ENCODE results near the gene AGPAT3.
"Not testable (repeated sequence)": the region's sequence is repeated elsewhere in the genome, so short reads cannot be mapped to it uniquely, and the experiment has no call there.

AGPAT3 gene

DNA sequence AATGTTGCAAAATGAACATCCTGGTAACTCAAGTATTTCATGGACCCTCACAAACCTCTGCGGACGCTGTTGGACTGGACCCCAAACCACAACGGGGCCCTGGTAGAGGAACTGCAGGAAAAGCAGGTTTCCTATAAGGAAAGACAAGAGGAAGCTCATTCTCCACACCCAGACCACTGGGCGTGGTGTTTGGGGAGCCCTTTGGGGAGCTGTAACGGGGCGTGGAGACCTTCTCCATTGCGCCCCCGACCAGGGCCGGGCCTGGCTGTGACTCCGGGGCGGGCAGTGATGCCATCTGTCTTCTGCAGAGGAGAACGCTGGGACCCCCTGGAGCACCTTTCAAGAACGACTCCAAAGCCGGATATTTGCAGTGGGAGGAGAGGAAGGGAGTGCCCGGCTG, 30.0 kb upstream of the AGPAT3 start:
- DNase-seq (ENCODE audit: low read depth) = no peak

DNA sequence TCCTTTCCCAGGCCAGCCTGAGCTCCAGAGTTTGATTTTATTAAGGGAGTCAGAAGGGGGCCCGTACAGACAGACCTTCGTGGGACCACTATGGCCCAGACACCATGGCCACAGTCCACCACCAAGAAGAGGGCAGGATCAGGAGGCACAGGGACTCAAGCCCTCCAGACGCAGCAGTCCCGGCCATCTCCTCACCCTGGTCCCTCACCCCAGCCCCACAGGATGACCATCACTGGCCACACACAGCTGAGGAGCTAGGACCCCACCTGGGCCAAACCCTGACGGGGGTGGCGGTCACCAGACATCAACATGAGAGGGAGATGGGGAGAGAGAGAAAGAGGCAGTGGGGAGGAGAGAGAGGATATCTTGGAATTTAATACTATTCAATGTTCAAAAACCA, 29.2 kb upstream of the AGPAT3 start:
- no peak for DNase-seq (ENCODE audit: low read depth)

GRCh38 chr21:43836616-43837015, 28.4 kb upstream of the AGPAT3 start:
- no peak for DNase-seq (ENCODE audit: low read depth)

DNA sequence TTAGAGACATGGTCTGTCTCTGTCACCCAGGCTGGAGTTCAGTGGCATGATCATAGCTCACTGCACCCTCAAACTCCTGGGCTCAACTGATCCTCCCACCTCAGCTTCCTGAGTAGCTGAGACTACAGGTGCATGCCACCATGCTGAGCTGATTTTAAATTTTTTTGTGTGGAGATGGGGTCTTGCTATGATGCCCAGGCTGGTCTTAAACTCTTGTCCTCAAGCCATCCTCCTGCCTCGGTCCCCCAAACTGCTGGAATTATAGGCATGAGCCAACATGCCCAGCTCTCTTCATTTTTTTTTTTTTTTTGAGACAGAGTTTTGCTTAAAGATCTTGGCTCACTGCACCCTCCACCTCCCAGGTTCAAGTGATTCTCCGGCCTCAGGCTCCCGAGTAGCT, 24.8 kb upstream of the AGPAT3 start:
- no peak for DNase-seq (ENCODE audit: low read depth)

- DNase-seq (ENCODE audit: low read depth) = no peak
Observed at GRCh38 chr21:43842742-43843141, 22.3 kb upstream of the AGPAT3 start.

DNA sequence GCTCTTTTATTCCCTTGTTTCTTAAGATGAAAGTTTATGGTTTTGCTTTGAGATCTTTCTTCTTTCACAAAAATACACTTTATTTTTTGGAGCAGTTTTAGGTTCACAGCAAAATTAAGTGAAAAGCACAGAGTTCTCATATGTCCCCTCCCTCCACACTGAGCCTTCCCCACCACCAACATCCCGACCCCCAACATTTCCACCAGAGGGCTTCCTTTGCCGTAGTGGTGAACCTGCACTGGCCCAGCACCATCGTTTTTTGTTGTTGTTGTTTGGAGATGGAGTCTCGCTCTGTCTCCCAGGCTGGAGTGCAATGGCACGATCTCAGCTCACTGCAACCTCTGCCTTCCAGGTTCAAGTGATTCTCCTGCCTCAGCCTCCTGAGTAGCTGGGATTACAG, 20.1 kb upstream of the AGPAT3 start:
- DNase-seq (ENCODE audit: low read depth) = not testable (repeated sequence)

GRCh38 chr21:43845386-43845785, 19.6 kb upstream of the AGPAT3 start:
- no peak for DNase-seq (ENCODE audit: low read depth)

- DNase-seq (ENCODE audit: low read depth) = no peak
Observed at GRCh38 chr21:43846430-43846829, 18.6 kb upstream of the AGPAT3 start.

DNA sequence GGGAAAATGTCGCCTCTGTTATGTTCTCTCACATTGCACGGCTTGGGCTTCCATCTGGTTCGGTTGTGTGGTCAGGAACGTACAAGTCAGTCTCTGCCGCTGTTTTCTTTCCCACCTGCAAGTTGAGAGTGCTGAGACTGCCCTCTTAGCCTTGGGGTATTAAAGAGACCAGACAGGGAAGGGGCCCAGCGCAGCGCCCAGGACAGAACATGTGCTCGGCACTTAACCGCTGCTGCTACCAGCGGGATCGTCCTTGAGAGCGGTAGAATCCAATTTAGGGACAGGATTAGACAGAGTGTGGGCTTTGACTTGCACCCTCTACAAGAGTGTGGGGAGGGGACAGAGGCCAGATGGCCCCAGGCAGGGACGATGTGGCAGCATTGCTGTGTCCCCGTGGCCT, 17.7 kb upstream of the AGPAT3 start:
- no peak for DNase-seq (ENCODE audit: low read depth)

DNA sequence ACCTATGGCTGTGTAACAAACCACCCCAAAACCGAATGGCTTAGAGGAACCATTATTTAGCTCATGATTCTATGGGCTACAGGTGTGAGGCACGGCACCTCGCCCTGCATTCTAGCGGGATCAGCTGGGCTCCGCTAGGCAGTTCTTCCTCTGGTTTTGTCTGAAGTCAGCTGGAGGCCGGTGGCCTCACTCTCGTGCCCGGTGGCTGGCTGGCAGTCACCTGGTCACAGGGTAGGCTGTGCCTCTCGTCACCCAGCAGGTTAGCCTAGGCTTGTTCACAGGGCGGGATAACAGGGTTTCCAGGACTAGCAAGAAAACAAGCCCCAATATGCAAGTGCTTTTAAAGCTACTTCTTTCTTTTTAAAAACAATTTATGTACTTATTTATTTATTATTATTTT, 16.3 kb upstream of the AGPAT3 start:
- DNase-seq (ENCODE audit: low read depth) = no peak

GRCh38 chr21:43849532-43850299, 15.3 kb upstream of the AGPAT3 start:
- no peak for DNase-seq (ENCODE audit: low read depth)

- no peak for DNase-seq (ENCODE audit: low read depth)
Observed at GRCh38 chr21:43850728-43851295, 14.2 kb upstream of the AGPAT3 start.

- no peak for DNase-seq (ENCODE audit: low read depth)
Observed at GRCh38 chr21:43851593-43851992, 13.4 kb upstream of the AGPAT3 start.

DNA sequence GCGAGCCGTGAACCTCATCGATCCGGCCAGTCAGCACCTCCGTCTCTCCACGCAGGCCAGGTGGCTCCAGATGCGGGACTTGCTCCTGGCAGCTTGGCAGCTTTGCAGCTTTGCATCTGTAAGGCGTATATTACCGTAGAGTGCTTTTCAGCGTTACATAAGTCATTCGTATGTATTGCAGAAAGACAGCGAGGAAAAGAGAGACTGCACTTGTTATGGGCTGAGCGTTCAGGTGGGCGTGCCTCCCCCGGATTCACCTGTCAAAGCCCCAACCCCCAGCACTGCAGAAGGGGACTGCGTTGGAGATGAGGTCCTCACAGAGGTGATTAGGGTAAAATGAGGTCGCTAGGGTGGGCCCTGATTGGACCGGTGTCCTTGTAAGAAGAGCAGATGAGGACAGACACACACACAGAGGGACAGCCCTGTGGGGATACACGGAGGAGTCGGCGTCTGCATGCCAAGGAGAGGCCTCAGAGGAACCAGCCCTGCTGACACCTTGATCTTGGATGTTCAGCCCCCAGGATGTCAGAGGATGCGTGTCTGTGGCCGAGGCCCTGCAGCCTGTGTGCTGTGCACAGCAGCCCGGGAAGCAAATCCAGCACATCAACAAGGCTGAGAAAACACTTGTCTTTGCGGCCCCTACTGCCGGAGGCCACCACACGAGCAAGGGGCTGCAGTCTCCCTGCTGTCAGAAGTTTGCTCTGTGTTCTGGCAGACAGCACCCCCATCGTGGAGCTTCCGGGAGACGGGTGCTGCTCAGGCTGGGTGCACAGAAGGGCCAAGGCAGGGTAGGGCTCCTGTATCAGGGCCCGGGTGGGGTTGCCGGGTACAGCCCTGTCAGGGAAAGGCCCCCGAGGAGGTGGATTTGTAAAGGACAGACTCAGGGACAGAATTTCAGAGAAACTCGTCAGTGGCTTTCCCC, 10.9 kb upstream of the AGPAT3 start:
- DNase-seq (ENCODE audit: low read depth) = no peak

- no peak for DNase-seq (ENCODE audit: low read depth)
Observed at GRCh38 chr21:43854773-43855633, 10.0 kb upstream of the AGPAT3 start.

GRCh38 chr21:43855955-43856354, 9.1 kb upstream of the AGPAT3 start:
- no peak for DNase-seq (ENCODE audit: low read depth)

- DNase-seq (ENCODE audit: low read depth) = no peak
Observed at GRCh38 chr21:43858806-43859648, 6.0 kb upstream of the AGPAT3 start.

GRCh38 chr21:43859747-43860214, 5.2 kb upstream of the AGPAT3 start:
- no peak for DNase-seq (ENCODE audit: low read depth)

DNA sequence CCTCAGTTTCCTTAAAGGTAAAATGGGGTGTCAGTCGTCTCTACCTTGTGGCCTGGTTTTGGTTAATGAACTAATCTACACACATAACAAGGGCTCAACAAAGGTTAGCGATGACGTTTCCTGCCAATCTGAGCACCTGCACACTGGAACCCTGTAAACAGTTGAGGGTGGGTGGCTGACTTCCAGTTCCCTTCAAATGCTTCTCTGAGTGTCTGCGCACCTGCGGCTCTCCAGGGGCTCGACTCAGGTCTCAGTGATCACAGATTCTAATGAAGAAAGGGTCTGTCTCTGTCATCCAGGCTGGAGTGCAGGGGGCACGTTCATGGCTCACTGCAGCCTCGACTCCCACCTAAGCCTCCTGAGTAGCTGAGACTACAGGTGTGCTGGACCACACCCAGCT, 3.3 kb upstream of the AGPAT3 start:
- no peak for DNase-seq (ENCODE audit: low read depth)

DNA sequence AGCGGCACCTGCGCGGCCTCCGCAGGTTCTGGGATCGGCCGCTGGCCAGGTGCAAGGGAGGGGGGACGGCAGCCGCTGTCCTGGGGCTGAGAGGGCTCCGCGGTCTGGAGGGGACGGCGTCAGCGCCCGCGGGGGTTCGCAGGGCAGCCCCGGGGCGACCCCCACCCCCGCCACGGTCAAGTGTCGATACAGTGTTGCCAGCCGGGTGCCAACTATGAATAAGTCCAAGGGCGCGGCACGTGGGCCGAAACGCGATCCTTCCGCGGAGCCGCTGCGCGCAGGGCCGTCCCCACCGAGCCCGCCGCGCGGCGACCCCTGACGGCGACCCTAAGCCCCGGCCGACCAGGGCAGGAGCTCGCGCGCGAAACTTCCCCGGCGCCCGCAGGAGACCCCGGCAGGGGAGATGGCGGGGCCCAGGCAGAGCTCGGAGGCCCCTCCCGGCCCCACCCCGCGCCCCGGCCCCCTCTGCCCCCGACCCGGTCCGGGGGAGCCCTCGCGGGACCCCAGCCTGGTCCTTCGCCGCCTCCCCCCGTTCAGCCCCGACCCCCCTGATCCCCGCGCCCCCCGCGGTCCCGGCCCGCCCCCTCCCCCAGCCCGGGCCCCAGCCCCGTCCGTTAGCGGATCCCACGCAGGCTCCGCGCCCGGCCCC, 586 bp upstream of the AGPAT3 start:
- no peak for DNase-seq (ENCODE audit: low read depth)

All from stimulated activated CD8-positive, alpha-beta memory T cell treated with anti-CD3 and anti-CD28 coated beads, Interleukin-7, amount 100 ng/mL, for 24 hours (primary cell).